GM18870 (cell line): ENCODE data around the gene RALY.

Experiments used
- ATAC-seq: cut with Tn5 transposase; IDR thresholded peaks from one replicate; pipeline ENCODE4 v1.9.1; 2021; ENCODE audit warnings: moderate library complexity; ENCODE audit not compliant: unreplicated experiment

RALY gene

GRCh38 chr20:33985830-33986229, 7.9 kb upstream of the RALY start:
- ATAC-seq = no peak

DNA sequence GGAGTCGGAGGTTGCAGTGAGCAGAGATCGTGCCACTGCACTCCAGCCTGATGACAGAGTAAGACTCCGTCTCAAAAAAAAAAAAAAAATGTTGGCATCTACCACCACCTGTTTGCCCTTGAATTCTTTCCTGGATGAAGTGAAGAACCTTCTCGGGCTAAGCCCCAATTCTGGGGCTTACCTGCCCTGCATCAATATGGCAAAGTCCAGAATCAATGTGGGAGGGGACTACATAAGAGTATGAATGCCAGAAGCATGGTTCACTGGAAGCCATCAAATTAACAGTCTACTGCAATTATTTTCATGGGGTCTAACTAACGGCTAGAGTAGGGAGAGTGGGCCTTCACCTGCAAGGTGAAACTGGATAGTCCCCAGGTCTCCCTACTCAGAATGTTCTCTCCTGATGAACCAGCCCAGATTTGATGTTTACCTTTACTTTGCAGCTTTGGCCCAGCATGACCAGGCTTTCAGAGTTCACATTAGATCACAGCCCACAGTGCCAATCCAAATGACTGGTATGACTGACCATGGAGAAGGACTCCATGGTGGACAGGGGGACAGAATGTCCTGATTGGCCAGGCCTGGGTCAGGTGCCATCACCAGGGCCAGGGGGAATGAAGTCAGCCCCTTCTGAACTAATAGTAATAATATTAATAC, 7.0 kb upstream of the RALY start:
- ATAC-seq = no peak

DNA sequence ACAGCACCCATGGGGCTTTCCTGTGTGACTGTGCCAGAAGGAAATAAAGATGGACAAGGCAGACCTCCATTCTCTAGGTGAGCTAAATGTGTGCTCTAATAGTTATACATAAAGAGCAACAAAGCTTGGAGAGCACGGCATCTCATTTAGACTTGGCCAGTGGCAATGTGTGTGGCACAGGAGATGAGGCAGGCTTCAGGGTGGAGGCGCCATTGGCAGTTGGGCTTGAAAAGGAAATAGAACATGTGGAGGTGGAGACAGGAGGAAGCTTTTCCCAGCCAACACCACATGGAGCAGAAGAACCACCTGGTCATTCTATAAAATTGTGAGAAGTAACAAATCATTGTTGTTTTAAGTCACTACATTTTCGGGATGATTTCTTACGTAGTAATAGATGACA, 3.6 kb upstream of the RALY start:
- no peak for ATAC-seq

- no peak for ATAC-seq
These were observed 2.2 kb upstream of the RALY start for GRCh38 chr20:33991502-33991901.

- no peak for ATAC-seq
These were observed 1.4 kb upstream of the RALY start for GRCh38 chr20:33992145-33992922.

DNA sequence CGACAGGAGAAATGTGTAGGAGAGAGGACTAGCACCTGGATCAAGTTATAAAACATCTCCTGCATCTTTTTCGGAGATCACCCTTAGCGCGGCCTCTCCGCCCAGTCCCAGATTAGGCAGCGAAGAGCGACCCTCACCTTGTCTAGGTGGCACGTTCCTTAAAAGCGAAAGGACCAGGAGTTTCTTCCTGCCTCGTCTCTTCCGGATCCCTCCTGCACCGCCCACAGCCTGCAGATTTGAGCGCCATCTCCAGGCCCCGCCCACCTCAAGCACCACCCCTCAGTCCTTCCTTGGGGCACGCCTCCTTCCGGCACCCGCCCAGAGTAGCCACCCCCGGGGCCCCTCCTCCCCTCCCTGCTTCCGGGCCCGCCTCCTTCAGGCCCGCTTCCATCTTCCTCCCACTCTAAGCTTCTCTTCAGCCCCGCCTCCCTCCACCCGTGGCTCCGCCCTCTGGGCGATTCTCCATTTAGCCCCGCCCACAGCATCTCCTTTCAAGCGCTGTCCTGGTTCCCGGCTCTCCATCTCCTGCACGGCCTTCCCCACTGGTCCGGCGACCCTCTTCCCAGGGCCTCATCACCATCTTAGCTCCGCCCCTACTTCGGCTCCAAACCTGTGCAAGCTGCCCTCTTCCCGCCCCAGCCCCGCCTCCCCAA, 662 bp upstream of the RALY start:
- peak; percentile 71 for ATAC-seq

GRCh38 chr20:33994222-33994913, 657 bp downstream of the RALY start:
- peak; percentile 15 for ATAC-seq

DNA sequence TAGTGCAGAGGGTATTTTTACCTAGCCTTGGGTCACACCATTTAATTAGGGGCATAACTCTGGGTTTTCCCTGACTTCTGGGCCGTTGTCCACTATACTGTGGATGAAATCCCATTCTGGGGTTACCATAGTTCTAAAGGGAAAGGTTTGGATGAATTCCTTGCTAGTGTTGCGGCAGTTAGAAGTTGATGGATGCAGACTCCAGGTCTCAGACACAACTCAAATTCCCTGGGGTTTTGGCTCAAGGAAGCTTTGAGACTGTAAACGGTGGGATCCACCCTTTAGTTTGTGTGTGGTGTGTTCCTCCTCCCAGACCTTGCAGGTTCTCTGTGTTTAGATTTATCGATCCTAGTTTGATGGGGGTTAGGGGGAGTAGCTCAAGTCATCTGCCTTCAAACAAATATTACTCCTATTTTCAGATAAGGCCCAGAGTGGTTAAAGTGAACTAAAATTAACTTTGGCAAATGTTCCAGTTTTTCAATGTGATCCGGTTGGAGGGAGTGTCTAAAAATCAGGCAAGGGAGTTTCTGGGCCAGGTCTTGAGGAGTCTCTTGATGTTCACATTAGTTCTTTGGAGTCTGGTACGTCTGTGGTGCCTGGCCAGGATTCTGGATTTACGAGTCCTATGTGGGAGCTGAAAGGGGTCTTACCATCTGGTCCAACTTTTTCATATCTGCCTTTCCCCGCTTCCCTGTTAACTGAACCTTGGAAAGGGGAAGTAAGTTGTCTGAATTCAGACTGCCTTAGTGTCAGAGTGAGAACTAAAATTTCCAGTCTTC, 1.5 kb downstream of the RALY start:
- ATAC-seq = no peak

DNA sequence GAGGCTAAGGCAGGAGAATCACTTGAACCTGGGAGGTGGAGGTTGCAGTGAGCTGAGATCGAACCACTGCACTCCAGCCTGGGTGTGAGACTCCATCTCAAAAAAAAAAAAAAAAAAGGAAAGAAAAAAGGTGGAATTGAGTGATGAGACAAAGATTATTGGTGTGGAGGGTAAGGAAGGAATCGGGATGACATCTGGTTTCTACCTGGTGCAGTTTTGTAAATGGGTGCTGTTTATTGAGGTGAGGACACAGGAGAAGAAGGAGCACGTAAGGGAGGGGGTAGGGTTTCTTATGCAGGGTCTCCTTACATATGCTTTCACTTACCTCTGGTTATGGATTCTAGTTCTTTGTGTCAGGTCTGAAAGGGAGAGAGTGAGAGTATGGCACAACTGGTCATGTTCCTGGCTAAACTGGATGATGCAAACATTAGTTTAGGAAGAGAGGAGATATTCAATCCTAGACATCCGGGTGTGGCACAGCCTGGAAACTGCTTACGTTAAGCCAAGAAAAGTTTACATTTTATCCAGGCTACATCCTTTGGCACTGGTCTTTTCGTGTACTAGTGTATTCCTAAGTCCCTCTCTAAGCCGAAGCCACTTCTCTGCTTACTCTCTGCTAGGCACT, 5.4 kb downstream of the RALY start:
- no peak for ATAC-seq

DNA sequence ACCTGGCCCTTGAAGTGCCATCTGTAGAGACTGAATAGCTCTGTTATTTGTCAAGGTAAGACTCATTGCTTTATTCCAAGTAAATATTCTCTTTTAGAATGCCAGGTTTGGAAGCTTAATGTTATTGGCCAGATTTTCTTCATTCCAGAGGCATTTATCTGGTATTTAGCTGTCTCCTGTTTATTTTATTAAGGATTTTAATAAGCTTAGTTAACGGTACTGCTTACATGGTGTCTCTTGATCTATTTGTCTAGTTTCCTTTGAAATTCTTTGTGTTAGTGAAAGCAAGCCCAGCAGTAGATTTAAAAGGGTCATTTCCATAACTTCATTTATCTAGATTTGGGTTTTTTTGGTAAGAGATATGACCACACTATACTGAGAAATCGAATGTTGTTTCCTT, 7.7 kb downstream of the RALY start:
- no peak for ATAC-seq

DNA sequence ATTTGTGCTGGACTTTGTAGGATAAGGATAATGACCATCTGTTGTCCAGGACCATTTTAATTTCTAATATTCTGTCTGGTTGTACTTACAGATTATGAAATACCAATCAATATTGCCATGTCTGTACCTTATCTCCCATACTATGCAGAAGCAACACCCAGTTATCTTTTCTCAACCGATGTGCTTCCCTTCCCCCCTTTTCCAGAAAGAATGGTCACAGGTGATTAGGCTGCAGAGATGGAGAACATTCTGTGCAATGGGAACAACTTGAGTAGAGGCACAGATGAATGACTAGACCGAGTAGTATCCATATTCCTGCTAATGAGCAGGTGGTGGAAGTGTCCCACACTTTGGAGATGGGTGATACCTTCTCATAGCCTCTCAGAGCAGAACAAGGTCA, 10.5 kb downstream of the RALY start:
- no peak for ATAC-seq

- ATAC-seq = no peak
These were observed 11.2 kb downstream of the RALY start for GRCh38 chr20:34004790-34005457.

DNA sequence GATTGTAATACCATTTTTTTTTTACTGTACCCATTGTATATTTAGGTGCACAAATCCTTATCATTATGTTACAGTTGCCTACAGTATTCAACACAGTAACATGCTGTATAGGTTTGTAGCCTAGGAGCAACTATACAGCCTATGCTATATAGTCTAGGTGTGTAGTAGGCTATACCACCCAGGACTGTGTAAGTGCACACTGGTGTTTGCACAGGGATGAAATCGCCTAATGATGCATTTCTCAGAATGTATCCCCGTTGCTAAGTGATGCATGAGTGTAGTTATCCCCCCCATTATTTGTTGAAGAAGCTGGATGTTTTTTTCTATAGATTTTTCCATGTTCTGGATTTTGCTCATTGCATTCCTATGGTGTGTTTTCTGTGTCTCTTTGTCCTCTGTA, 12.9 kb downstream of the RALY start:
- no peak for ATAC-seq

DNA sequence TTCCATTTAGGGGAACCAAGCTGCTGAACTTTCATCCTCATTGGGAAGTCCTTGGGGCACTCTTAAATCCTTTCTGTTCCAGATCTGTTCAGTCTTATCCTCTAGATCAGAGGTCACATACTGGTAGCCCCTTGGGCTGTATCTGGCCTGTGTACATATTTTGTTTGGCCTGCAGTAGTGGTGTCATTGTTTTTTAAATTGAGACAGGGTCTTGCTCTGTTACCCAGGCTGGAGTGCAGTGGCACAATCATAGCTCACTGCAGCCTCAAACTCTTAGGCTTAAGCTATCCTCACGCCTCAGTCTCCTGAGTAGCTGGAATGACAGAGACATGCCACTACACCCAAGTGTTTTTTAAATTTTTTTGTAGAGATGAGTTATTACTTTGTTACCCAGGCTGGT, 14.8 kb downstream of the RALY start:
- ATAC-seq = no peak

DNA sequence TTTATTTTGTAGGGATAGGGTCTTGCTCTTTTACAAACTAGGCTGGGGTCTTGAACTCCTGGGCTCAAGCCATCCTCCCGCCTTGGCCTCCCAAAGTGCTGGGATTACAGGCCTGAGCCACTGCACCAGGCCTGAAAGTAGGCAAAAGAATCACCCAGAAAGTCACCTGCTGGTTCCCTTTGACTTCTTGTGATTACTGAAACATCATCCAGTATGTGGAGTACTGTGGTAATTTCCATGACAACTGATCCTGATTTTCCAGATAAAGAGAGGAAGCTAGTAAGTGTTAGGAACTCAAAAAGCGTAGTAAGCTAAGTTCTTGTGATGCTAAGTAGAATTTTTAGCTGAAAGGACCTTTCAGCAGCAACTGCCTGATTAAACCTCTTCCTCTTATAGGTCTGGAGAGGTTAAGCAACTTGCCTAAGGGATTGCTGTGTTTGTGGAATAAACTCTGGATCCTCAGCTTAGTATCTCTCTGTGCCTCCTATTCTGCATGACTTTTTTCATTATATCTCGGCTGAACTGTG, 16.8 kb downstream of the RALY start:
- no peak for ATAC-seq

- ATAC-seq = no peak
These were observed 17.6 kb downstream of the RALY start for GRCh38 chr20:34011275-34011674.

GRCh38 chr20:34012330-34012729, 18.6 kb downstream of the RALY start:
- no peak for ATAC-seq

GRCh38 chr20:34012735-34013134, 19.0 kb downstream of the RALY start:
- ATAC-seq = no peak

- no peak for ATAC-seq
These were observed 19.8 kb downstream of the RALY start for GRCh38 chr20:34013554-34013953.

GRCh38 chr20:34014878-34015277, 21.2 kb downstream of the RALY start:
- no peak for ATAC-seq
